Calu3 (cell line): ENCODE data around the gene RPL15. TPM values are rescaled to one million over a fixed set of nuclear protein-coding genes. Genes with fewer than 3 reads are reported as not detected.

Experiments used
- BruUV-seq: library from RNA; stranded (reverse); fragments of 400-500 nt; replicated peaks from 2 replicates; lab custom pipeline; 2021; lab: Mats Ljungman, UMichigan
- CTCF ChIA-PET: fragments of 300-600 bp; sonication (Branson Sonifier 250); formaldehyde crosslinking; loops from one replicate; lab custom pipeline; 2022; ENCODE audit warnings: antibody characterized with exemption; lab: Charles Lee
- DNase-seq: peaks from one replicate; pipeline ENCODE4 v3.0.0; 2022
- H3K27ac Mint-ChIP-seq: one replicate; pipeline ENCODE4 v1.8.0; 2022; ENCODE audit warnings: mixed read lengths; ENCODE audit not compliant: unreplicated experiment
- H3K27me3 Mint-ChIP-seq: one replicate; pipeline ENCODE4 v1.8.0; 2022; ENCODE audit warnings: mixed read lengths; ENCODE audit not compliant: unreplicated experiment
- H3K36me3 Mint-ChIP-seq: one replicate; pipeline ENCODE4 v1.8.0; 2022; ENCODE audit warnings: mild to moderate bottlenecking, moderate library complexity, mixed read lengths; ENCODE audit not compliant: insufficient read depth, unreplicated experiment
- H3K4me1 Mint-ChIP-seq: one replicate; pipeline ENCODE4 v1.8.0; 2022; ENCODE audit warnings: mild to moderate bottlenecking, low read depth, mixed read lengths; ENCODE audit not compliant: unreplicated experiment
- H3K4me3 Mint-ChIP-seq: one replicate; pipeline ENCODE4 v1.8.0; 2022; ENCODE audit warnings: mild to moderate bottlenecking, low read depth, moderate library complexity, mixed read lengths; ENCODE audit not compliant: unreplicated experiment
- H3K9me3 Mint-ChIP-seq: one replicate; pipeline ENCODE4 v1.8.0; 2022; ENCODE audit warnings: low read depth, mixed read lengths; ENCODE audit not compliant: unreplicated experiment
- intact Hi-C: fragments of 100-400 bp; cut with micrococcal nuclease; formaldehyde crosslinking; loops from one replicate; pipeline ENCODE4 v1.10.0; 2022; ENCODE audit not compliant: unreplicated experiment
- total RNA-seq: library from RNA; stranded (reverse); gene quantifications from 2 replicates; pipeline ENCODE4 v1.2.3, GENCODE V29; 2022
- TF ChIP-seq, protein P1 (sequence below): fragments of 200-600 bp; IDR thresholded peaks from one replicate; pipeline ENCODE4 v1.8.0; 2022; ENCODE audit warnings: antibody characterized with exemption; ENCODE audit not compliant: unreplicated experiment

The RPL15 gene
- total RNA-seq, 1 experiment from 2014 or later: 1,430 TPM

DNA sequence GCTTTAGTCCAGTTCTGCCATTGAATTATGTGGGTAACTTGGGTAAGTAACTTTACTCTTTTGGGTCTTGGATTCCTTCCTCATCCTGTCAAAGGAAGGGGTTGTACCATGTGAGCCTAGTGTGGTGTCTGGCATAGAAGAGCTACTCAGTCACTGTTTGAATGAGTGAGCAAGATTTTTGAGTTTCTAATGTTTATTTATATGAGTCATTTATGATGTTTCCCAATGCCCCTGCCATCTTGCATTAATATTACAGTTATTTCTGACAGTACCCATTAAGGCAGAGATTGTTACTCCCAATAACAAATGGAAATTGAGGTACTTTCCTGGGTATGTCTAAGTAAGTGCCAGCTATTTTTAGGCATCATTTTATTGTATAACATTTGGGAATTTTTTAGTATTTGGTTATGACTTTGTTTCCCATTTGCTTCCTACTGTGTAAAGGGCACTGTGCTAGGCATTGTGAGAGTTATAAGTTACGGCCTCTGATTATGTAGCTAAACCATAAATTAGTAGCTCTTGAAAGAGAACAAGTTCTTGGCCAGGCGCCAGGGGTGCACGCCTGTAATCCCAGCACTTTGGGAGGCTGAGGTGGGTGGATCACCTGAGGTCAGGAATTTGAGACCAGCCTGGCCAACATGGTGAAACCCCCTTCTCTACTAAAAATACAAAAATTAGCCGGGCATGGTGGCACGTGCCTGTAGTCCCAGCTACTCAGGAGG is 51.7 kb downstream of the RPL15 start:
- H3K27ac Mint-ChIP-seq: no peak overlapping the region
- H3K9me3 Mint-ChIP-seq: no peaks in the 10 kb centered on the region
- no peaks in the 10 kb centered on the region for H3K27me3 Mint-ChIP-seq
- peaks cover 16% of the 10 kb centered on the region for H3K36me3 Mint-ChIP-seq
- CTCF ChIA-PET: interaction anchor here (0.5 to 1.7 kb wide), 4 partner anchors 22 to 967 kb away, joined by 3 to 4 read pairs (median 3); no protein-coding TSS in a partner anchor
- no peak overlapping the region for H3K4me3 Mint-ChIP-seq
- intact Hi-C loops: no loop called here
- TF ChIP-seq, protein P1, sequence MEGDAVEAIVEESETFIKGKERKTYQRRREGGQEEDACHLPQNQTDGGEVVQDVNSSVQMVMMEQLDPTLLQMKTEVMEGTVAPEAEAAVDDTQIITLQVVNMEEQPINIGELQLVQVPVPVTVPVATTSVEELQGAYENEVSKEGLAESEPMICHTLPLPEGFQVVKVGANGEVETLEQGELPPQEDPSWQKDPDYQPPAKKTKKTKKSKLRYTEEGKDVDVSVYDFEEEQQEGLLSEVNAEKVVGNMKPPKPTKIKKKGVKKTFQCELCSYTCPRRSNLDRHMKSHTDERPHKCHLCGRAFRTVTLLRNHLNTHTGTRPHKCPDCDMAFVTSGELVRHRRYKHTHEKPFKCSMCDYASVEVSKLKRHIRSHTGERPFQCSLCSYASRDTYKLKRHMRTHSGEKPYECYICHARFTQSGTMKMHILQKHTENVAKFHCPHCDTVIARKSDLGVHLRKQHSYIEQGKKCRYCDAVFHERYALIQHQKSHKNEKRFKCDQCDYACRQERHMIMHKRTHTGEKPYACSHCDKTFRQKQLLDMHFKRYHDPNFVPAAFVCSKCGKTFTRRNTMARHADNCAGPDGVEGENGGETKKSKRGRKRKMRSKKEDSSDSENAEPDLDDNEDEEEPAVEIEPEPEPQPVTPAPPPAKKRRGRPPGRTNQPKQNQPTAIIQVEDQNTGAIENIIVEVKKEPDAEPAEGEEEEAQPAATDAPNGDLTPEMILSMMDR: no peak
- peaks cover 12% of the 10 kb centered on the region for H3K4me1 Mint-ChIP-seq
- no TSS peak for BruUV-seq
- DNase-seq: no peak

DNA sequence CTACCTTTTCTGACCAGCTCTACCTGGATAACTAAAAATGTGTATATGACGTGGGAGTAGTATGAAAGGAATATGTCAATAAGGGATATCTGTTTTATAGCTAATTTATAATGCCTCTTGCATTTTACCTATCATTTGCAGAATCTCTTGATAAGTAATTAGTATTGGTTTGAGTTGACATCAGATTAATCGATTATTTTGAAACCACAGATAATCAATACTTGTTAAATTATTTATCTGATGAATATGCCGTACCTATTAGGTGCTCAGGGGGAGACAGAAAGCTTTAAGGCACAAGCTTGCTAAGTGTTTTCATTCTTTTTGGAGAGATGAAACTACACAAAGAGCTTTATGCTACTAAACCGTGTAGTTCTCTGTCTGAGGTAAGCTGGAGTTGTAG is 52.5 kb downstream of the RPL15 start:
- intact Hi-C loops: no loop called here
- H3K36me3 Mint-ChIP-seq: peaks cover 13% of the 10 kb centered on the region

More for the DNA sequence above, 52.5 kb downstream of the RPL15 start:
- Mint-ChIP-seq H3K9me3 (no peaks in the 10 kb centered on the region), H3K4me3 (no peak overlapping the region), H3K27me3 (no peaks in the 10 kb centered on the region), H3K4me1 (peaks cover 12% of the 10 kb centered on the region), H3K27ac (no peak overlapping the region)
- TF ChIP-seq, protein P1: no peak
- CTCF ChIA-PET: no interaction called here
- BruUV-seq: no TSS peak
- DNase-seq: no peak

Other genes with a start within 250 kb of the RPL15 start
- 68.9 and 74.3 TPM in 2 replicates for gene UBE2E1, start 111.2 kb upstream of the RPL15 start, total RNA-seq
- gene NKIRAS1, start 142 bp upstream of the RPL15 start, total RNA-seq: 7.5 and 7.7 TPM in 2 replicates
- 15.8 and 18.9 TPM in 2 replicates for gene NR1D2, start 28.2 kb downstream of the RPL15 start, total RNA-seq